Dedifferentiated amniotic fluid mesenchymal stem cell (primary cell): ENCODE data around the gene PDE4D.
"Not testable (repeated sequence)": the region's sequence is repeated elsewhere in the genome, so short reads cannot be mapped to it uniquely, and the experiment has no call there.

Source experiments
- DNase-seq: peaks from one replicate; pipeline ENCODE4 v3.0.0-alpha.2; 2016; ENCODE audit errors: extremely low spot score

Gene PDE4D

GRCh38 chr5:59328709-59329296 is 564.7 kb downstream of the PDE4D start:
- no peak for DNase-seq

- DNase-seq: no peak
Observed at GRCh38 chr5:59327191-59327980, 566.1 kb downstream of the PDE4D start.

GRCh38 chr5:59326596-59326995 is 566.9 kb downstream of the PDE4D start:
- no peak for DNase-seq

- no peak for DNase-seq
Observed at GRCh38 chr5:59325070-59325469, 568.5 kb downstream of the PDE4D start.

GRCh38 chr5:59322894-59323293 is 570.6 kb downstream of the PDE4D start:
- no peak for DNase-seq

GRCh38 chr5:59322058-59322457 is 571.5 kb downstream of the PDE4D start:
- no peak for DNase-seq

GRCh38 chr5:59321642-59322041 is 571.9 kb downstream of the PDE4D start:
- DNase-seq: no peak

GRCh38 chr5:59320420-59320819 is 573.1 kb downstream of the PDE4D start:
- DNase-seq: no peak

GRCh38 chr5:59319250-59319649 is 574.3 kb downstream of the PDE4D start:
- no peak for DNase-seq

- no peak for DNase-seq
Observed at GRCh38 chr5:59317774-59318205, 575.7 kb downstream of the PDE4D start.

GRCh38 chr5:59317023-59317773 is 576.3 kb downstream of the PDE4D start:
- DNase-seq: peak; percentile 25

- DNase-seq: no peak
Observed at GRCh38 chr5:59312223-59312622, 581.3 kb downstream of the PDE4D start.

- DNase-seq: not testable (repeated sequence)
Observed at GRCh38 chr5:59308685-59309084, 584.8 kb downstream of the PDE4D start.

GRCh38 chr5:59303289-59303716 is 590.2 kb downstream of the PDE4D start:
- DNase-seq: not testable (repeated sequence)

GRCh38 chr5:59302509-59302908 is 591.0 kb downstream of the PDE4D start:
- DNase-seq: not testable (repeated sequence)

- DNase-seq: no peak
Observed at GRCh38 chr5:59301727-59302126, 591.8 kb downstream of the PDE4D start.

GRCh38 chr5:59300930-59301329 is 592.6 kb downstream of the PDE4D start:
- no peak for DNase-seq

GRCh38 chr5:59299006-59299405 is 594.5 kb downstream of the PDE4D start:
- DNase-seq: no peak

- DNase-seq: no peak
Observed at GRCh38 chr5:59296317-59297264, 596.9 kb downstream of the PDE4D start.

- DNase-seq: no peak
Observed at GRCh38 chr5:59293700-59294099, 599.8 kb downstream of the PDE4D start.

GRCh38 chr5:59291941-59292340 is 601.6 kb downstream of the PDE4D start:
- no peak for DNase-seq
